ENCODE measurements around the gene ACTR1A.

GRCh38 chr10:102550636-102551210 lies 48.2 kb upstream of the ACTR1A start:
- TF ChIP-seq CTCF (IDR thresholded peaks at IDR 0.05; ENCODE audit: insufficient read depth, low read length) (no peak), REST (IDR thresholded peaks at IDR 0.05; ENCODE audit: insufficient replicate concordance, low read depth) (no peak)
